NT2/D1 (cell line): Measurements from ENCODE around the gene TPD52L2.

ENCODE experiments used
- DNase-seq: peaks from one replicate; pipeline ENCODE4 v3.0.0-alpha.2; 2011; ENCODE audit warnings: low read depth, low spot score
- H3K27me3 ChIP-seq: 2 replicates; pipeline ENCODE4 v1.6.0; 2011; ENCODE audit warnings: mild to moderate bottlenecking; ENCODE audit not compliant: insufficient read length, insufficient read depth
- H3K36me3 ChIP-seq: 2 replicates; pipeline ENCODE4 v1.6.1; 2011; ENCODE audit warnings: mild to moderate bottlenecking, low read length, mixed read lengths; ENCODE audit not compliant: insufficient read depth, insufficient read length
- H3K4me1 ChIP-seq: 2 replicates; pipeline ENCODE4 v1.5.1; 2011; ENCODE audit not compliant: insufficient read depth, insufficient read length
- H3K4me3 ChIP-seq: 2 replicates; pipeline ENCODE4 v1.5.1; 2011; ENCODE audit warnings: low read depth; ENCODE audit not compliant: insufficient read length
- H3K9ac ChIP-seq: 2 replicates; pipeline ENCODE4 v1.6.0; 2011; ENCODE audit warnings: low read depth; ENCODE audit not compliant: insufficient read length
- H3K9me3 ChIP-seq: 2 replicates; pipeline ENCODE4 v1.5.1; 2011; ENCODE audit warnings: mild to moderate bottlenecking, low read length; ENCODE audit not compliant: insufficient read depth
- SUZ12 ChIP-seq: IDR thresholded peaks from 2 replicates; pipeline ENCODE4 v1.6.1; 2011; ENCODE audit not compliant: insufficient read length, insufficient read depth; ENCODE audit errors: extremely low read depth
- YY1 ChIP-seq: IDR thresholded peaks from 2 replicates; pipeline ENCODE4 v1.6.1; 2011; ENCODE audit not compliant: insufficient read length, insufficient read depth
- ZNF274 ChIP-seq: IDR thresholded peaks from 2 replicates; pipeline ENCODE4 v1.6.1; 2011; ENCODE audit warnings: mild to moderate bottlenecking, low read depth, low read length

The TPD52L2 gene

GRCh38 chr20:63891061-63892002 lies 26.3 kb downstream of the TPD52L2 start:
- Histone ChIP-seq H3K9ac (no peak overlapping the region), H3K36me3 (peaks cover 55% of the 10 kb centered on the region), H3K27me3 (no peaks in the 10 kb centered on the region), H3K4me3 (no peak overlapping the region), H3K4me1 (peaks cover 3% of the 10 kb centered on the region), H3K9me3 (no peaks in the 10 kb centered on the region)
- no peak for TF ChIP-seq SUZ12
- TF ChIP-seq YY1: no peak
- TF ChIP-seq ZNF274: no peak
- DNase-seq: no peak

GRCh38 chr20:63892402-63892801 lies 27.3 kb downstream of the TPD52L2 start:
- DNase-seq: no peak
- Histone ChIP-seq H3K36me3 (peaks cover 53% of the 10 kb centered on the region), H3K4me3 (no peak overlapping the region), H3K4me1 (peaks cover 9% of the 10 kb centered on the region), H3K9ac (no peak overlapping the region), H3K9me3 (no peaks in the 10 kb centered on the region), H3K27me3 (no peaks in the 10 kb centered on the region)
- no peak for TF ChIP-seq ZNF274
- TF ChIP-seq SUZ12: no peak
- TF ChIP-seq YY1: no peak

DNA sequence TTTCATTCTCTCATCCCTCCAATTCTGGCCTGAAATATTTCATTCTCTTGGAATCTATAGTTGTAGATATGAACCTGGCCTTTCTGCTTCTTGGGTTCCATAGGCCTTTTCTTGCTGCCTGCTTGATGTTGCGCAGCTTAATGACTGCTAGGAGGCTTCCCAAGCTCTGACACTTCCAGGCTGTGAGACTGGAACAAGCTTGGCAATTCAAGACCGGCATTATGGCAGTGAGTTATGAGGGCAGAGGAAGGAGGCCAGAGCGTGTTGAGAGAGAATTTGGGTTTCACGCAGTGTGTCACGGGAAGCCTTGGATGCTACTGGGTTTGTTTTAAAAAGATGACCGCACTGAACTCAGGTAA lies 28.9 kb downstream of the TPD52L2 start:
- no peak for DNase-seq
- H3K27me3 ChIP-seq: no peaks in the 10 kb centered on the region
- peak overlapping the region; percentile 14 for H3K9ac ChIP-seq
- H3K9me3 ChIP-seq: no peaks in the 10 kb centered on the region
- TF ChIP-seq SUZ12 (no peak), YY1 (no peak), ZNF274 (no peak)
- H3K4me3 ChIP-seq: peak overlapping the region; percentile 44
- peaks cover 54% of the 10 kb centered on the region for H3K36me3 ChIP-seq
- H3K4me1 ChIP-seq: peaks cover 9% of the 10 kb centered on the region

GRCh38 chr20:63894358-63895201 lies 29.5 kb downstream of the TPD52L2 start, which contains the start of gene DNAJC5:
Gene DNAJC5, plus strand, starts transcription at chr20:63895126. Its CDS starts 33,220 bp downstream, at chr20:63928346.
- no peaks in the 10 kb centered on the region for H3K27me3 ChIP-seq
- H3K4me1 ChIP-seq: peaks cover 9% of the 10 kb centered on the region
- peak; percentile 83 for DNase-seq

GRCh38 chr20:63895202-63895951 lies 30.3 kb downstream of the TPD52L2 start:
- Histone ChIP-seq H3K27me3 (no peaks in the 10 kb centered on the region), H3K36me3 (peaks cover 40% of the 10 kb centered on the region), H3K9ac (peak overlapping the region; percentile 61), H3K4me3 (peak overlapping the region; percentile 44), H3K9me3 (no peaks in the 10 kb centered on the region), H3K4me1 (peaks cover 6% of the 10 kb centered on the region)
- no peak for DNase-seq
- TF ChIP-seq YY1 (no peak), SUZ12 (no peak)

More at GRCh38 chr20:63894358-63895201, 29.5 kb downstream of the TPD52L2 start, which contains the start of gene DNAJC5:
- H3K4me3 ChIP-seq: peak within 1 kb of the TSS; percentile 44
- TF ChIP-seq SUZ12: no peak
- H3K9ac ChIP-seq: peak within 1 kb of the TSS; percentile 61
- no peaks in the 10 kb centered on the region for H3K9me3 ChIP-seq
- peaks cover 48% of the 10 kb centered on the region for H3K36me3 ChIP-seq

- H3K27me3 ChIP-seq: no peaks in the 10 kb centered on the region
- peaks cover 36% of the 10 kb centered on the region for H3K36me3 ChIP-seq
- H3K9ac ChIP-seq: peak overlapping the region; percentile 61
- no peak for DNase-seq
- peaks cover 6% of the 10 kb centered on the region for H3K4me1 ChIP-seq
- no peaks in the 10 kb centered on the region for H3K9me3 ChIP-seq
- no peak for TF ChIP-seq SUZ12
- TF ChIP-seq ZNF274: no peak
- TF ChIP-seq YY1: no peak
- peak overlapping the region; percentile 38 for H3K4me3 ChIP-seq
Observed at GRCh38 chr20:63895952-63896263, 30.8 kb downstream of the TPD52L2 start.
